NCI-H187 treated with DMSO at 0.1 percent for 48 hours (cell line): Measurements from ENCODE around the gene ANAPC10.
A peak's percentile ranks its signal among the peaks of the same experiment; 100 is the strongest.
"Not testable (repeated sequence)": the region's sequence is repeated elsewhere in the genome, so short reads cannot be mapped to it uniquely, and the experiment has no call there.

Experiments
- DNase-seq: peaks from one replicate; lab custom pipeline; 2025; lab: John Stamatoyannopoulos, UW

ANAPC10 gene, protein sequence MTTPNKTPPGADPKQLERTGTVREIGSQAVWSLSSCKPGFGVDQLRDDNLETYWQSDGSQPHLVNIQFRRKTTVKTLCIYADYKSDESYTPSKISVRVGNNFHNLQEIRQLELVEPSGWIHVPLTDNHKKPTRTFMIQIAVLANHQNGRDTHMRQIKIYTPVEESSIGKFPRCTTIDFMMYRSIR

DNA sequence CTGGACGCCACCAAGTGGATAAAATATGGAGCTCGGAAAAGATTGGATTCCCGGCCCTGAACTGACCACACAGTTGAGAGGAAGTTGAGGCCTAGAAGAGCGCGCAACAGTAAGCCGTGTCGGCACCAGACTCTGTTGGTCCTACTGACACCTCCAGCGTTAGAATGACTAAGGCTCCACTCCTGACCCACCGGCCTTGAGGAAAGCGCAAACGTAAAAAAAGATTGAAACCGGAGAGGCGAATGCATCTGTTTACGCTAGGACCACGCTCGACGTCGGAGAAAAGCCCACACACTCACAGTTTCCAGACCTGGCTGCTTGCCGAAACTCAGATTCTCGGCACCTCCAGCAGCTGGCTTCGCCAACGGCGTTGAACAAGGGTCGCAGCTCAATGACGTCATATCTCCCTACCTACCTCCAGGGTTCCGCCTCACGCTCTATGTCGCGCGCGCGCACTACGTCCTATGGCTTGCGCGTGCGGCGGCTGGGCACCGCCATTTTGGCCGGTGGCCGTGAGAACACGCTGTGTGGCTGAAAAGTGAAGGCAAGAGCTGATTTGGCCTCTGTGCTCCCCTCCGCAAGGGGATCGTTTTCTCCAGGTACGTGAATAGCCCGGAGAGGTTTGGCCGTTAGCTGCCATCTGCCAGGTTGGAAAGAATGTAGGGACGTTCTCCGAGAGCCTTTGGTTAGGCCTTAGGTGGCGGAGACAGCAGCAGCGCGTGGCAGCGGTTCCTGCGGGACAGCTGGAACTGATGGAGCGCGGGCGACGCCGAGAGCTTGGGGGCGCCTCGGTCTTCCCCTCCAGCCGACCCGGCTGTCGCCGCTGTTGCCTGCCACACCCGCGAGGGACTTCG lies at the start of gene ANAPC10, which contains the start of gene ABCE1:
TSS of gene ANAPC10 (minus strand) at position 376 of the 854 bp plus-strand sequence. CDS start 2,097 bp downstream, outside the sequence.
TSS of gene ABCE1 (plus strand) at position 491 of the 854 bp plus-strand sequence. CDS start 6,102 bp downstream, outside the sequence.
- peak; percentile 72 for DNase-seq

- DNase-seq, result not testable (repeated sequence)
Measured at GRCh38 chr4:145136219-145136618, 38.2 kb upstream of the ANAPC10 start.

DNA sequence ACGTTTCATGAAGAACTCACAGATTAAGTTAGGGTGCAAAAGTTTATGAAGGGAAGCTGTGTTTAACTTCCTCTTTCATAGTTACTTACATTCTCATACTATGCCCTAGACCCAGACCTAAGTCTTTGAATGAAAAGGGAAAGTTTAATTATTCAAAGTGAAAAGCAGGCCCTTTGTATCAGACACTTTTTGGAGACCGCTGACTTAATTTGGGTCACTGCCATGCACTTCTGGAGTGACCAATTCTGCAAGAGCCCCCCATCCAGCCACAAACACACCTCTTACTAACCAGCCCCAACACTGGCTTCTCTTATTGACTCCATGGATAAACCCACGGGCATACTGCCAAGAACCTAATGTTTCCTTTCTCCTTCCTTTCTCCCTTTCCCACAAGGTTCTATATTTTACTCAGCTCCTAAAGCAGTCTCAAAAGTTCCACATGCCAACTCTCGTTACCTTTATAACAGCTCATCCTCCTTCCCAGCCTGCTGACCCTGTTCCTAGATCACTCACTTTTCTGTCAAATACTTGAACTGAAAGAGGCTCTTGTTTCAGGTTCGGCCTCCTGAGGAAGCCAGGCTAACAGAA lies 34.6 kb upstream of the ANAPC10 start:
- no peak for DNase-seq

- no peak for DNase-seq
Measured at GRCh38 chr4:145131848-145132247, 33.9 kb upstream of the ANAPC10 start.

- DNase-seq, result no peak
Measured at GRCh38 chr4:145130788-145131399, 32.9 kb upstream of the ANAPC10 start.

DNA sequence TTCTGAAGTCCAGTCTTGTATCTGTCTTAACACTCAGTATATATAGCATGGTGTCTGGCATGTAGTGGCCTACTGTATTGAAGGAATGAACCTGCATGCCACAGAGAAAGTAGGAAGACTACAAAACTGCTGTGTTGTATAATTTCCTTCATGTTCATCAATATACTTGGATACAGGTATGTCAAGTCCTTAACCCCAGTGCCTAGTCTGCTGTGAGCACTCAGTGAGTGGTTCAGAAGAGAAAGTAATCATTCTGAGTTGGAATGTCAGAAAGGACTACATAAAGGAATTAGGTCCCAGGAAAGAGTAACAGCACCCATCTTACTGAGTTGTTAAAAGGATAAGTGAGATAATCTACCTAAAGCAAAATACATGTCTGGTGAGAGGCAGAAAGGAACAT lies 32.1 kb upstream of the ANAPC10 start:
- DNase-seq, result no peak

GRCh38 chr4:145125396-145125795 lies 27.4 kb upstream of the ANAPC10 start:
- no peak for DNase-seq

GRCh38 chr4:145108128-145108527 lies 10.1 kb upstream of the ANAPC10 start:
- DNase-seq, result no peak

DNA sequence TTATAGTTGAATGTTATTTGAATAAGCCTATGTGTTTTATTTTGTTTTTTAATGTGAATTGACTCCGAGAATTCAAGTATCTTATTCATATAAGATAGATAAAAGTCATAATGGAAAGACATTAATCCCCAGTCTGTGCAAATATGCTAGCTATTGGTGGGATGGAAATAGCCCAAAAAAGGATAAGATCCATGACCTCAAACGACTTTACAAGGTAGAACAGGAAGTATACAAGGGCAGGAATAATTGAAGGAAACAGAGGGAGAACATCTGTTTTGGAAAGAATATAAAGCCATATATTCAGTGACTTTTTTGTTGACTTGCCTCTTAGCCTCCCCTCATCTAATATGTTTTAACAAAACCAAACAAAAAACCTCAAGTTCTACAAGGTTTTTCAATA lies 9.1 kb upstream of the ANAPC10 start:
- no peak for DNase-seq

- DNase-seq, result no peak
Measured at GRCh38 chr4:145103496-145103895, 5.5 kb upstream of the ANAPC10 start.

GRCh38 chr4:145102619-145103018 lies 4.6 kb upstream of the ANAPC10 start:
- no peak for DNase-seq

GRCh38 chr4:145101091-145101490 lies 3.1 kb upstream of the ANAPC10 start:
- no peak for DNase-seq

DNA sequence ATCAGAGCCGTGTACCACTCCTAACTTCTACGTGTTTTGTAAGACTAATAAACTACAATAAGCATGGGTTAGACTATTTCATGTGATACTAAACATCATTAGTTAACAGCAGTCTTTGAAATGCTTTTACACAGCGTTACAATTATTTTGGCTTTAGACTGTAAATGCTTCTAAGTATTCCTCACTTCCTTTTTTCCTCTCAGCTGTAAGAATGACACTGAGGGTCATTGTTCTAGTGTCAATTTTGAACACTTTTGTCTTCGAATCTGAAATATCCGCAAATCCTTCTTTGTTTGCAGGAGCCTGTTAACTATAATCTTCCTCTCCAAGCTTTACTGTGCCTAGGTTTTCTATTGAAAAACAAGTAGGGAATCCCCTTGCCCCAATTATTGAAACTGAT lies 1.7 kb upstream of the ANAPC10 start:
- no peak for DNase-seq

DNA sequence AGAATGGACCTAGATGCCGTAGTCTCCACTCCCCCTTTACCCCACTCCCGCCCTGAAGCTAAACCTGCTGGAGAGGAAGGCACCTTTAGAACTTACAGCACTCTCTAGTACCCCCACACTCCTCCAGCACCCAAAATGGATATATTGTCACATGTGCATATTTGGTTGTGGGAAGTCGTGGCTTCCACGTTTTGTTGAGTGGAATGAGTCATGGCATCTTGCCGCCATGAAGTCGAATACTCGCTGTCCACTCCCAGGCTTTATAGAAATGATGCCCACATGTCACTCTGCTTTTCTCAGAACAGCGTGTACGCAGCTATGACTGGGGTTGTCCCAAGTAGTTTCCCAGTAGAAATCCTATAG lies 660 bp upstream of the ANAPC10 start:
- no peak for DNase-seq

- no peak for DNase-seq
Measured at GRCh38 chr4:145097331-145097820, 620 bp downstream of the ANAPC10 start.

- DNase-seq, result no peak
Measured at GRCh38 chr4:145093638-145094037, 4.4 kb downstream of the ANAPC10 start.

DNA sequence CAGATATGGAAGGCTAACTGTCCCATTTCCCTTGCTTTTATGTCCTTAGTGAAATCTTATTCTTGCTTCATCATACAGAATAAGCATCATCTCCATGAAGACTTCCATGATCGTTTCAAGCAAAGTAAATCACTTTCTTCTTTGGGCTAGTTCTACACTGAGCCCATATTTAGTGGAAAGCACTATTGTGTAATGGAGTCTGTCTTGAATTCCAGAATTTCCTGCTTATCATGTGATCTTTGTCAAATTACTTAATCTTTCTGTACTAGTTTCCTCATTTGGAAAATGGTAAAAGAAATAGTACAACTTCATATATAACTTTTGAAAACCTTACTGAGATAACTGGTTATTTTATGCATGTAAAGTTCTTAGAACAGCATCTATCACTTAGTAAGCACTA lies 7.6 kb downstream of the ANAPC10 start:
- no peak for DNase-seq

DNA sequence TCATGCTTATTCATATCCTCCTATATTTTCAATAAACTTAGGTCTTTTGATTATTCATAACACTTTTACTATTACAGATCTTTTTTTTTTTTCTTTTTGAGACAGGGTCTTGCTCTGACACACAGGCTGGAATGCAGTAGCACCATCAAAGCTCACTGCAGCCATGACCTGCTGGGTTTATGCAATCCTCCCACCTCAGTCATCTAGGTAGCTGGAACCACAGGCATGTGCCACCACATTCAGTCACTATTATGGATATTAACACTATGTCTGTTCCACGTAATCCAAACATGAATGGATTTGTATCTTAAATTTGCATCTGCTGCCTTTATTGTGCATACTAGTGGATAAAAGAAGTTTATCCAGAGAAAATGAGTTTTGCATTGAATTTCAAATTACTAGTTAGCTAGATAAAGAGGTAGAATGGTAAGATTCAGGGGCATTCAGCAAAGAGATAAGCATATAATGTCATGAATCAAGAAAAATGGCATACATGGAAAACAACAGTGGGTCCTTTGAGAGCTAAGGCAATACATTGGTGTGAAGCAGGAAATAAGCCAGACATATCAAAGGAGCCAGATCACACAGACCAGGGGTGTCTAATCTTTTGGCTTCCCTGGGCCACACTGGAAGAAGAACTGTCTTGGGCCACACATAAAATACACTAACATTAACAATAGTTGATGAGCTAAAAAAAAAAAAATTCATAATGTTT lies 13.9 kb downstream of the ANAPC10 start:
- DNase-seq, result no peak

DNA sequence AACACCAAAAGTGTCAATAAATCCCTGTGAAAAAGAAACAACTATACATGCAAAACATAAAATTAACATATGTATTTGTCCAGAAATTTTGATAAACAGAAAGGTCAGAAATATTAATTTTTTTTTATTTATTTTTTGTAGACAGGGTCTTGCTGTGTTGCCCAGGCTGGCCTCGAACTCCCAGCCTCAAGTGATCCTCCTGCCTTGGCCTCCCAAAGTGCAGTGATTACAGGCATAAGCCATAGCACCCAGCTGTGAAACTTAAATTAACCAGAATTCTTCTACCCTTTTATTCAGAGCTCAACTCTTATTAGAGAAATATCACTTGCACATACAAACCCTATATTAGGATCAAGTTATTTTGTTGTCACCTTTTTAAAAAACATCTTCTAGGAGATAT lies 16.2 kb downstream of the ANAPC10 start:
- no peak for DNase-seq

- no peak for DNase-seq
Measured at GRCh38 chr4:145076469-145076855, 21.5 kb downstream of the ANAPC10 start.

- no peak for DNase-seq
Measured at GRCh38 chr4:145075742-145076468, 22.1 kb downstream of the ANAPC10 start.
